ENCODE results near the gene PRTG. TPM values are rescaled to one million over a fixed set of nuclear protein-coding genes. Genes with fewer than 3 reads are reported as not detected.
"Not testable (repeated sequence)": the region's sequence is repeated elsewhere in the genome, so short reads cannot be mapped to it uniquely, and the experiment has no call there.

The PRTG gene
- total and polyA plus RNA-seq, 12 donors, result 0.29 to 1.9 (median 0.86) TPM

GRCh38 chr15:55734641-55735040 is 8.3 kb downstream of the PRTG start:
- no peaks in the 10 kb centered on the region for H3K36me3 ChIP-seq
- no peak for DNase-seq

GRCh38 chr15:55733461-55733860 is 9.5 kb downstream of the PRTG start:
- 97 to 99% methylated on average over 6 to 7 of the region's 7 CpGs for WGBS, 2 donors
- intact Hi-C loops (cut with DNase I); H3K4me3 ChIP-seq; DNase-seq; H3K36me3 ChIP-seq; ATAC-seq; H3K27ac ChIP-seq; H3K9me3 ChIP-seq: not testable (repeated sequence)
- Histone ChIP-seq H3K4me1 (peaks cover 0 to 12% (median 0%) of the 10 kb centered on the region in 9 donors), H3K27me3 (peaks cover 0 to 11% (median 0%) of the 10 kb centered on the region in 7 donors)

More at GRCh38 chr15:55734641-55735040, 8.3 kb downstream of the PRTG start:
- WGBS, 2 donors, result 69 to 73% methylated on average over 2 of the region's 2 CpGs
- Histone ChIP-seq H3K27me3 (peaks cover 0 to 23% (median 3%) of the 10 kb centered on the region in 7 donors), H3K9me3 (no peaks in the 10 kb centered on the region), H3K4me1 (peaks cover 0 to 22% (median 0%) of the 10 kb centered on the region in 9 donors), H3K4me3 (no peak overlapping the region), H3K27ac (no peak overlapping the region)
- no peak for TF ChIP-seq CTCF (IDR thresholded peaks at IDR 0.05)
- ATAC-seq, result no peak
- intact Hi-C loops (cut with DNase I), result no loop called here

GRCh38 chr15:55721554-55722185 is 21.3 kb downstream of the PRTG start:
- ATAC-seq, result no peak
- Histone ChIP-seq H3K27ac (no peak overlapping the region), H3K4me1 (no peaks in the 10 kb centered on the region), H3K9me3 (peaks cover 0 to 9% (median 0%) of the 10 kb centered on the region in 11 donors), H3K36me3 (no peaks in the 10 kb centered on the region), H3K4me3 (no peak overlapping the region), H3K27me3 (no peaks in the 10 kb centered on the region)
- no peak for DNase-seq
- WGBS, 2 donors, result 24 to 38% methylated on average over 3 of the region's 3 CpGs
- intact Hi-C loops (cut with DNase I), result no loop called here
- TF ChIP-seq CTCF (IDR thresholded peaks at IDR 0.05), result no peak

GRCh38 chr15:55715355-55716076 is 27.4 kb downstream of the PRTG start:
- H3K4me1 ChIP-seq, result peaks cover 0 to 6% (median 0%) of the 10 kb centered on the region in 9 donors

More at GRCh38 chr15:55715355-55716076, 27.4 kb downstream of the PRTG start:
- 69 to 72% methylated on average over 6 of the region's 6 CpGs for WGBS, 2 donors
- TF ChIP-seq CTCF (IDR thresholded peaks at IDR 0.05), result no peak
- Histone ChIP-seq H3K36me3 (no peaks in the 10 kb centered on the region), H3K9me3 (no peaks in the 10 kb centered on the region), H3K27me3 (no peaks in the 10 kb centered on the region), H3K4me3 (no peak overlapping the region), H3K27ac (no peak overlapping the region)
- DNase-seq, result no peak
- intact Hi-C loops (cut with DNase I), result no loop called here
- no peak for ATAC-seq
